WERI-Rb-1 (cell line): ENCODE measurements around the gene SLC34A3.

ENCODE experiments used
- DNase-seq: peaks from one replicate; pipeline ENCODE4 v3.0.0-alpha.2; 2020
- H3K27ac ChIP-seq: fragments of 250-450 bp; sonication (Bioruptor Pico); 2 replicates; pipeline ENCODE4 v1.5.1; 2020; ENCODE audit warnings: mild to moderate bottlenecking, moderate library complexity
- H3K27me3 ChIP-seq: fragments of 250-450 bp; sonication (Bioruptor Pico); 2 replicates; pipeline ENCODE4 v1.5.1; 2021; ENCODE audit warnings: mild to moderate bottlenecking, low read depth, moderate library complexity; ENCODE audit not compliant: insufficient read depth, severe bottlenecking
- H3K36me3 ChIP-seq: fragments of 250-450 bp; sonication (Bioruptor Pico); 2 replicates; pipeline ENCODE4 v1.5.1; 2020; ENCODE audit warnings: mild to moderate bottlenecking, moderate library complexity
- H3K4me3 ChIP-seq: 2 replicates; pipeline ENCODE4 v1.5.1; 2011; ENCODE audit warnings: low read depth, mild to moderate bottlenecking, control low read depth, low read length
- H3K9me3 ChIP-seq: fragments of 250-450 bp; sonication (Bioruptor Pico); 2 replicates; pipeline ENCODE4 v1.5.1; 2021; ENCODE audit warnings: mild to moderate bottlenecking, moderate library complexity; ENCODE audit not compliant: severe bottlenecking
- CTCF ChIP-seq: IDR thresholded peaks from 2 replicates; pipeline ENCODE4 v1.5.1; 2011; ENCODE audit warnings: low read depth, mild to moderate bottlenecking, control low read depth, inconsistent platforms, low read length

The SLC34A3 gene

DNA sequence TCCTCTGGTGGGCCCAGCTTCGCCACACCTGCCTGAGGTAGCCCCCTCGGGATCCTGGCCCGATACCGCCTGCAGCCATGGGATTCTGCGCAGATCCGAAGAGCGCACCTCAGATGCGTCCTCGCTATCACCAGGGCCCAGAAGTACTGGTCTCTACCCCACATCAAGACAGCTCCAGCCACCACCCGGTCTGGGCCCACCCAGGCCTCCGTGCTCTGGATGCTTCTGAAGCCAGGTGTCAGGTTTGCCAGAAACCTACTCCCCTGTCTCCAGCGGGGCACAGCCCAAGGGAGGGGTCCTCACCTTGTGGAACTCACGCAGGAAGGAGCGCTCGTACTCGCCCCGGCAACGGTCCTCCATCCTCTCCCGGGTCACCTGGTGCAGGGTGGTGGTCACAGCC, 44.8 kb upstream of the SLC34A3 start:
- H3K36me3 ChIP-seq: peaks cover 4% of the 10 kb centered on the region; the same call in 1 of the 2 replicates
- DNase-seq: no peak
- TF ChIP-seq CTCF: no peak
- no peak overlapping the region for H3K27ac ChIP-seq
- H3K27me3 ChIP-seq: no peaks in the 10 kb centered on the region
- H3K4me3 ChIP-seq: no peak overlapping the region
- no peaks in the 10 kb centered on the region for H3K9me3 ChIP-seq

DNA sequence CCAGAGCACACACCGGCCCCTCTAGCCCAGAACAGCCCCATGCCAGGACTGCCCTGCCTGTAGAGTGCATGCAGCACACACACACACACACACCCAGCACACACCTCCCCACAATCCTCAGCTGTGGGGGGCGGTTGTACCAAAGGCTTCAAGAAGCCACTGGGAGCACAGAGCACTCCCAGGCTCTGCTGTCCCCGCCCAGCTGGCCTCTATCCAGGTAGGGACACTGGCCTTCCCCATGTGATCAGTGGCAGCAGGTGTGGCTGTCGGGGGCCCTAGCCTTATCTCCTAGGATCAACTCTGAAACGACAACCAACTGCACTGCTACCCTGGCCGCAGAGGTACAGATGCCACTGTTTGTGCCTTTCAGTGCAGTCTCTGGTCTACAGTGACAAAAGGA, 44.3 kb upstream of the SLC34A3 start:
- Histone ChIP-seq H3K4me3 (no peak overlapping the region), H3K36me3 (peaks cover 4% of the 10 kb centered on the region; the same call in 1 of the 2 replicates), H3K27me3 (no peaks in the 10 kb centered on the region), H3K9me3 (no peaks in the 10 kb centered on the region), H3K27ac (no peak overlapping the region)
- TF ChIP-seq CTCF: no peak
- DNase-seq: no peak

- no peaks in the 10 kb centered on the region for H3K27me3 ChIP-seq
- peak overlapping the region; percentile 60 for H3K4me3 ChIP-seq
- peaks cover 4% of the 10 kb centered on the region; the same call in 1 of the 2 replicates for H3K36me3 ChIP-seq
- TF ChIP-seq CTCF: no peak
- DNase-seq: no peak
- no peak overlapping the region for H3K27ac ChIP-seq
- no peaks in the 10 kb centered on the region for H3K9me3 ChIP-seq
These were observed 43.3 kb upstream of the SLC34A3 start for GRCh38 chr9:137187386-137187785.

GRCh38 chr9:137188086-137188489, 42.6 kb upstream of the SLC34A3 start:
- H3K9me3 ChIP-seq: no peaks in the 10 kb centered on the region
- H3K4me3 ChIP-seq: peak overlapping the region; percentile 60
- H3K36me3 ChIP-seq: peaks cover 4% of the 10 kb centered on the region; the same call in 1 of the 2 replicates
- H3K27ac ChIP-seq: peak overlapping the region; percentile 87
- DNase-seq: no peak
- TF ChIP-seq CTCF: no peak
- H3K27me3 ChIP-seq: no peaks in the 10 kb centered on the region

- Histone ChIP-seq H3K27ac (peak within 1 kb of the TSS; percentile 87), H3K27me3 (no peaks in the 10 kb centered on the region), H3K4me3 (peak within 1 kb of the TSS; percentile 60), H3K9me3 (no peaks in the 10 kb centered on the region), H3K36me3 (peaks cover 4% of the 10 kb centered on the region; the same call in 1 of the 2 replicates)
- peak; percentile 33 for TF ChIP-seq CTCF
- DNase-seq: peak; percentile 84
These were observed 42.0 kb upstream of the SLC34A3 start, which contains the start of the genes ANAPC2 and SSNA1 for GRCh38 chr9:137188490-137189296. ANAPC2 (minus strand) TSS chr9:137188560; CDS start chr9:137188532, 28 bp downstream. SSNA1 (plus strand) TSS chr9:137188676; CDS start chr9:137188727, 51 bp downstream.
